PC-9 (cell line): Measurements from ENCODE around the gene CAND1. TPM values are rescaled to one million over a fixed set of nuclear protein-coding genes. Genes with fewer than 3 reads are reported as not detected.

Source experiments
- BruUV-seq: library from RNA; stranded (reverse); fragments of 400-500 nt; replicated peaks from 2 replicates; lab custom pipeline; 2021; lab: Mats Ljungman, UMichigan
- CTCF ChIA-PET: fragments of 300-600 bp; sonication (Branson Sonifier 250); formaldehyde crosslinking; loops from one replicate; lab custom pipeline; 2022; ENCODE audit warnings: antibody characterized with exemption; lab: Charles Lee
- POLR2A ChIA-PET: fragments of 300-600 bp; sonication (Branson Sonifier 250); formaldehyde crosslinking; loops from one replicate; lab custom pipeline; 2022; ENCODE audit warnings: antibody characterized with exemption; ENCODE audit not compliant: unreplicated experiment; lab: Charles Lee
- DNase-seq, 2 experiments: peaks; one replicate each; pipeline versions ENCODE4 v3.0.0 to v3.0.0-alpha.2; 2015 to 2022; ENCODE audit warnings: mixed read lengths in 1 of 2
- H2AFZ ChIP-seq: fragments of 200-600 bp; sonication (generic); 2 replicates; pipeline ENCODE4 v1.8.1; 2017; ENCODE audit warnings: antibody characterized with exemption
- H3F3A ChIP-seq: fragments of 200-600 bp; sonication (generic); 2 replicates; pipeline ENCODE4 v1.8.1; 2017; ENCODE audit warnings: antibody characterized with exemption, mild to moderate bottlenecking, low read depth; ENCODE audit not compliant: insufficient read depth
- H3K27ac ChIP-seq: fragments of 200-600 bp; sonication (generic); 2 replicates; pipeline ENCODE4 v1.6.1; 2016; ENCODE audit warnings: mixed run types
- H3K27me3 ChIP-seq: fragments of 200-600 bp; sonication (generic); 2 replicates; pipeline ENCODE4 v1.6.1; 2016; ENCODE audit warnings: low read depth, mixed run types; ENCODE audit not compliant: insufficient read depth
- H3K36me3 ChIP-seq: fragments of 200-600 bp; sonication (generic); 2 replicates; pipeline ENCODE4 v1.6.1; 2016; ENCODE audit warnings: low read depth, mixed run types
- H3K4me1 ChIP-seq: fragments of 200-600 bp; sonication (generic); replicated peaks from 2 replicates; pipeline ENCODE4 v1.6.1; 2016; ENCODE audit warnings: mixed run types; ENCODE audit not compliant: insufficient read depth
- H3K4me2 ChIP-seq: fragments of 200-600 bp; sonication (generic); 2 replicates; pipeline ENCODE4 v1.6.1; 2017; ENCODE audit warnings: mixed run types
- H3K4me3 ChIP-seq: fragments of 200-600 bp; sonication (generic); 2 replicates; pipeline ENCODE4 v1.6.1; 2016; ENCODE audit warnings: mixed run types
- H3K79me2 ChIP-seq: fragments of 200-600 bp; sonication (generic); 2 replicates; pipeline ENCODE4 v1.6.1; 2017; ENCODE audit warnings: low read depth, mixed run types
- H3K9me2 ChIP-seq: fragments of 200-600 bp; sonication (generic); 2 replicates; pipeline ENCODE4 v1.8.1; 2017; ENCODE audit warnings: mild to moderate bottlenecking; ENCODE audit not compliant: insufficient read depth
- H3K9me3 ChIP-seq: fragments of 200-600 bp; sonication (generic); 2 replicates; pipeline ENCODE4 v1.8.1; 2016; ENCODE audit warnings: low read depth; ENCODE audit not compliant: insufficient read depth
- H4K20me1 ChIP-seq: fragments of 200-600 bp; sonication (generic); 2 replicates; pipeline ENCODE4 v1.8.1; 2017; ENCODE audit not compliant: insufficient read depth
- CTCF ChIP-seq: fragments of 200-600 bp; sonication (generic); conservative IDR thresholded peaks from 2 replicates; pipeline ENCODE4 v1.6.1; 2017; ENCODE audit warnings: mixed run types, antibody characterized with exemption, mild to moderate bottlenecking, moderate library complexity
- EZH2 ChIP-seq: fragments of 200-600 bp; sonication (generic); IDR thresholded peaks from 2 replicates; pipeline ENCODE4 v1.8.0; 2017; ENCODE audit warnings: antibody characterized with exemption, low read depth
- intact Hi-C: fragments of 100-400 bp; cut with micrococcal nuclease; formaldehyde crosslinking; loops from one replicate; pipeline ENCODE4 v1.10.0; 2022; ENCODE audit not compliant: unreplicated experiment
- total RNA-seq: library from RNA; stranded (reverse); gene quantifications from 2 replicates; pipeline ENCODE4 v1.2.3, GENCODE V29; 2021

The CAND1 gene
- total RNA-seq, 1 experiment from 2014 or later = 169 TPM

GRCh38 chr12:67327466-67327865, 58.3 kb downstream of the CAND1 start:
- ChIA-PET POLR2A (no interaction called here), CTCF (no interaction called here)
- no peaks in the 10 kb centered on the region for H4K20me1 ChIP-seq
- no peak overlapping the region for H3K4me2 ChIP-seq
- no peak overlapping the region for H2AFZ ChIP-seq
- no peaks in the 10 kb centered on the region for H3F3A ChIP-seq
- no peaks in the 10 kb centered on the region for H3K27me3 ChIP-seq
- H3K9me3 ChIP-seq = peaks cover 17% of the 10 kb centered on the region; the same call in 1 of the 2 replicates
- BruUV-seq = no TSS peak
- no peak for DNase-seq
- H3K9me2 ChIP-seq = no peaks in the 10 kb centered on the region
- H3K4me1 ChIP-seq = no peaks in the 10 kb centered on the region
- no peak for TF ChIP-seq EZH2
- no peak for TF ChIP-seq CTCF
- intact Hi-C loops = no loop called here
- no peak overlapping the region for H3K4me3 ChIP-seq
- no peaks in the 10 kb centered on the region for H3K36me3 ChIP-seq
- no peaks in the 10 kb centered on the region for H3K79me2 ChIP-seq
- no peak overlapping the region for H3K27ac ChIP-seq

DNA sequence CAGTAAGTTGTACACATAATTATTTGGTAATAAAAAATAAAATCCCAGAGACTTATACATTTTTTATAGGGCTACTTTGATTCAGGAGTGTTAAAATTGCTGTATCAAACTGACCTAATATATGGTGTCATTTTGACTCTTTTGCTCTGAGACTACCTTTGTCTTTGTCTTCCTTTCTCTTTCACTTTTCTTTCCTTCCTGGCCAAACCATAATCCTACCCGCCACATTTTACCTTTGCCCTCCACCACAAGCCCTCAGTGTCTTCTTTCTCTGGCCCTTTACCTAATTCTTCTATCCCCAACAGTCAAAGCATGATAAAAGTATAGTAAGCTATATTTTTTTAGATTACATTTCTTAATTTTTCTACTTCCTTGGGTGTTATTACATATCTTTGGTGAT, 62.0 kb downstream of the CAND1 start:
- H3K27ac ChIP-seq = no peak overlapping the region
- no peaks in the 10 kb centered on the region for H4K20me1 ChIP-seq
- H3K4me2 ChIP-seq = no peak overlapping the region
- ChIA-PET CTCF (interaction anchor here (0.6 kb wide), 1 partner anchor 262 kb away, joined by 12 read pairs; no protein-coding TSS in a partner anchor), POLR2A (no interaction called here)
- no peaks in the 10 kb centered on the region for H3F3A ChIP-seq
- no peaks in the 10 kb centered on the region for H3K36me3 ChIP-seq
- H3K27me3 ChIP-seq = no peaks in the 10 kb centered on the region
- no TSS peak for BruUV-seq
- no peaks in the 10 kb centered on the region for H3K79me2 ChIP-seq
- TF ChIP-seq CTCF = no peak
- TF ChIP-seq EZH2 = no peak
- no peaks in the 10 kb centered on the region for H3K4me1 ChIP-seq
- no peaks in the 10 kb centered on the region for H3K9me3 ChIP-seq
- no peak overlapping the region for H3K4me3 ChIP-seq
- DNase-seq = no peak
- no peak overlapping the region for H2AFZ ChIP-seq
- intact Hi-C loops = no loop called here
- H3K9me2 ChIP-seq = no peaks in the 10 kb centered on the region

GRCh38 chr12:67331828-67332227, 62.7 kb downstream of the CAND1 start:
- no peaks in the 10 kb centered on the region for H3F3A ChIP-seq
- no peak overlapping the region for H3K4me3 ChIP-seq
- H3K27me3 ChIP-seq = no peaks in the 10 kb centered on the region
- no peak overlapping the region for H3K4me2 ChIP-seq
- no peaks in the 10 kb centered on the region for H3K4me1 ChIP-seq
- no peaks in the 10 kb centered on the region for H3K36me3 ChIP-seq
- no peak for DNase-seq
- no peak overlapping the region for H3K27ac ChIP-seq
- no peaks in the 10 kb centered on the region for H4K20me1 ChIP-seq
- H3K9me3 ChIP-seq = no peaks in the 10 kb centered on the region
- intact Hi-C loops = no loop called here
- no peaks in the 10 kb centered on the region for H3K9me2 ChIP-seq
- ChIA-PET CTCF (interaction anchor here (0.6 kb wide), 1 partner anchor 263 kb away, joined by 12 read pairs; no protein-coding TSS in a partner anchor), POLR2A (no interaction called here)
- H2AFZ ChIP-seq = no peak overlapping the region
- BruUV-seq = no TSS peak
- TF ChIP-seq EZH2 (no peak), CTCF (no peak)
- H3K79me2 ChIP-seq = no peaks in the 10 kb centered on the region
